H9 (cell line): ENCODE measurements around the gene PXT1. TPM values are rescaled to one million over a fixed set of nuclear protein-coding genes. Genes with fewer than 3 reads are reported as not detected.
A peak's percentile ranks its signal among the peaks of the same experiment; 100 is the strongest.

Source experiments
- DNase-seq: peaks from one replicate; pipeline ENCODE4 v3.0.0-alpha.2; 2017
- H2AFZ ChIP-seq: one replicate; pipeline ENCODE4 v1.6.1; 2013; ENCODE audit warnings: mild to moderate bottlenecking, low read length, control low read depth, moderate library complexity
- H2AK5ac ChIP-seq: 2 replicates; pipeline ENCODE4 v1.6.1; 2013; ENCODE audit warnings: low read length, control low read depth, mixed read lengths; ENCODE audit not compliant: insufficient read length
- H2BK120ac ChIP-seq: one replicate; pipeline ENCODE4 v1.6.1; 2013; ENCODE audit warnings: low read depth, mild to moderate bottlenecking, low read length, control low read depth, inconsistent platforms; ENCODE audit not compliant: poor library complexity, severe bottlenecking
- H2BK12ac ChIP-seq: 2 replicates; pipeline ENCODE4 v1.6.1; 2013; ENCODE audit warnings: low read length, control low read depth, mixed read lengths, low read depth; ENCODE audit not compliant: insufficient read length
- H2BK15ac ChIP-seq: 2 replicates; pipeline ENCODE4 v1.6.1; 2013; ENCODE audit warnings: low read depth, low read length, control low read depth
- H2BK20ac ChIP-seq: one replicate; pipeline ENCODE4 v1.6.1; 2013; ENCODE audit warnings: low read depth, mild to moderate bottlenecking, low read length, control low read depth, inconsistent platforms; ENCODE audit not compliant: poor library complexity, severe bottlenecking
- H2BK5ac ChIP-seq: 2 replicates; pipeline ENCODE4 v1.6.1; 2013; ENCODE audit warnings: low read length, control low read depth, mixed read lengths; ENCODE audit not compliant: insufficient read length
- H3K14ac ChIP-seq: 2 replicates; pipeline ENCODE4 v1.6.1; 2013; ENCODE audit warnings: low read length, control low read depth; ENCODE audit not compliant: insufficient read depth
- H3K18ac ChIP-seq: 2 replicates; pipeline ENCODE4 v1.6.1; 2013; ENCODE audit warnings: low read depth, mild to moderate bottlenecking, mixed read lengths, low read length, control low read depth; ENCODE audit not compliant: insufficient read length
- H3K23ac ChIP-seq: 2 replicates; pipeline ENCODE4 v1.6.1; 2013; ENCODE audit warnings: low read length, control low read depth, mixed read lengths, low read depth; ENCODE audit not compliant: insufficient read length
- H3K23me2 ChIP-seq: 2 replicates; pipeline ENCODE4 v1.6.1; 2013; ENCODE audit warnings: low read depth, mild to moderate bottlenecking, mixed read lengths, low read length, control low read depth; ENCODE audit not compliant: insufficient read length, poor library complexity, severe bottlenecking
- H3K27ac ChIP-seq: 2 replicates; pipeline ENCODE4 v1.5.1; 2013; ENCODE audit warnings: low read length, control low read depth, mixed read lengths, low read depth; ENCODE audit not compliant: insufficient read length
- H3K27me3 ChIP-seq: 2 replicates; pipeline ENCODE4 v1.6.1; 2013; ENCODE audit warnings: low read length, control low read depth, inconsistent platforms; ENCODE audit not compliant: insufficient read depth
- H3K4ac ChIP-seq: 2 replicates; pipeline ENCODE4 v1.6.1; 2013; ENCODE audit warnings: low read depth, mild to moderate bottlenecking, control low read depth, inconsistent platforms, low read length, moderate library complexity
- H3K4me1 ChIP-seq: 2 replicates; pipeline ENCODE4 v1.6.1; 2013; ENCODE audit warnings: low read length, control low read depth, inconsistent platforms; ENCODE audit not compliant: insufficient read depth
- H3K4me2 ChIP-seq: 2 replicates; pipeline ENCODE4 v1.6.1; 2013; ENCODE audit warnings: low read length, control low read depth, mixed read lengths; ENCODE audit not compliant: insufficient read length, insufficient read depth
- H3K56ac ChIP-seq: 2 replicates; pipeline ENCODE4 v1.6.1; 2013; ENCODE audit warnings: low read depth, mild to moderate bottlenecking, mixed read lengths, low read length, control low read depth; ENCODE audit not compliant: insufficient read length
- H3K79me1 ChIP-seq: 2 replicates; pipeline ENCODE4 v1.6.1; 2013; ENCODE audit warnings: low read depth, mild to moderate bottlenecking, moderate library complexity, low read length, control low read depth, inconsistent platforms; ENCODE audit not compliant: insufficient read depth, poor library complexity, severe bottlenecking
- H3K79me2 ChIP-seq: 2 replicates; pipeline ENCODE4 v1.6.1; 2013; ENCODE audit warnings: low read length, control low read depth, inconsistent platforms; ENCODE audit not compliant: insufficient read depth
- H3K9ac ChIP-seq: 2 replicates; pipeline ENCODE4 v1.6.1; 2013; ENCODE audit warnings: low read length, control low read depth, mixed read lengths; ENCODE audit not compliant: insufficient read length; ENCODE audit errors: extremely low read depth
- H3K9me3 ChIP-seq: one replicate; pipeline ENCODE4 v1.6.1; 2013; ENCODE audit warnings: low read depth, low read length, inconsistent platforms; ENCODE audit not compliant: control insufficient read depth
- H3T11ph ChIP-seq: one replicate; pipeline ENCODE4 v1.6.1; 2013; ENCODE audit warnings: mild to moderate bottlenecking, low read length, control low read depth, inconsistent platforms
- H4K20me1 ChIP-seq: one replicate; pipeline ENCODE4 v1.6.1; 2013; ENCODE audit not compliant: control insufficient read depth, insufficient read length, insufficient read depth
- H4K5ac ChIP-seq: 2 replicates; pipeline ENCODE4 v1.6.1; 2013; ENCODE audit warnings: low read depth, mild to moderate bottlenecking, mixed read lengths, low read length, control low read depth; ENCODE audit not compliant: insufficient read length
- H4K8ac ChIP-seq: replicated peaks from 2 replicates; pipeline ENCODE4 v1.6.1; 2013; ENCODE audit warnings: low read length, control low read depth, mixed read lengths, low read depth; ENCODE audit not compliant: insufficient read length
- H4K91ac ChIP-seq: 2 replicates; pipeline ENCODE4 v1.6.1; 2013; ENCODE audit warnings: low read depth, mild to moderate bottlenecking, moderate library complexity, mixed read lengths, low read length, control low read depth; ENCODE audit not compliant: insufficient read length
- H3K27ac Mint-ChIP-seq, 3 experiments: 2 replicates in 2 of 3; 3 replicates in 1 of 3; pipeline ENCODE4 v1.8.0; 2020 to 2021; ENCODE audit warnings: mixed read lengths in 3 of 3, mild to moderate bottlenecking in 1 of 3, moderate library complexity in 1 of 3
- H3K27me3 Mint-ChIP-seq: 2 replicates; pipeline ENCODE4 v1.8.0; 2021; ENCODE audit warnings: low read depth, mild to moderate bottlenecking, moderate library complexity, mixed read lengths
- H3K36me3 Mint-ChIP-seq, 3 experiments: 2 replicates in 2 of 3; 3 replicates in 1 of 3; pipeline ENCODE4 v1.8.0; 2020 to 2021; ENCODE audit warnings: low read depth in 3 of 3, mixed read lengths in 3 of 3; ENCODE audit not compliant: insufficient read depth in 1 of 3
- H3K4me1 Mint-ChIP-seq, 2 experiments: 2 replicates each; pipeline ENCODE4 v1.8.0; 2020; ENCODE audit warnings: mixed read lengths in 2 of 2
- H3K4me3 Mint-ChIP-seq, 2 experiments: 2 replicates in 1 of 2; 3 replicates in 1 of 2; pipeline ENCODE4 v1.8.0; 2020 to 2021; ENCODE audit warnings: mild to moderate bottlenecking in 2 of 2, mixed read lengths in 2 of 2, moderate library complexity in 1 of 2
- H3K9me3 Mint-ChIP-seq, 2 experiments: 2 replicates in 1 of 2; 3 replicates in 1 of 2; pipeline ENCODE4 v1.8.0; 2020; ENCODE audit warnings: mild to moderate bottlenecking in 2 of 2, mixed read lengths in 2 of 2, moderate library complexity in 1 of 2
- WGBS: extraction: QIAGEN DNeasy Blood & Tissue Kit; methylation state at CpG from one replicate; pipeline ENCODE4 v1.1.7; 2013; ENCODE audit warnings: missing lambda C conversion rate, low lambda C conversion rate, mixed read lengths; ENCODE audit not compliant: insufficient read length; ENCODE audit errors: extremely low coverage; 5-methylcytosine and 5-hydroxymethylcytosine counted together
- total RNA-seq: library from RNA; stranded (reverse); gene quantifications from 2 replicates; pipeline ENCODE4 v1.2.1, GENCODE V29; 2021
- TF ChIP-seq, protein P1 (sequence below): fragments of 200-600 bp; sonication (generic); conservative IDR thresholded peaks from 3 replicates; pipeline ENCODE4 v1.8.0; 2021; ENCODE audit warnings: antibody characterized with exemption, mild to moderate bottlenecking

Gene PXT1
- total RNA-seq, 1 experiment from 2014 or later, result not detected

DNA sequence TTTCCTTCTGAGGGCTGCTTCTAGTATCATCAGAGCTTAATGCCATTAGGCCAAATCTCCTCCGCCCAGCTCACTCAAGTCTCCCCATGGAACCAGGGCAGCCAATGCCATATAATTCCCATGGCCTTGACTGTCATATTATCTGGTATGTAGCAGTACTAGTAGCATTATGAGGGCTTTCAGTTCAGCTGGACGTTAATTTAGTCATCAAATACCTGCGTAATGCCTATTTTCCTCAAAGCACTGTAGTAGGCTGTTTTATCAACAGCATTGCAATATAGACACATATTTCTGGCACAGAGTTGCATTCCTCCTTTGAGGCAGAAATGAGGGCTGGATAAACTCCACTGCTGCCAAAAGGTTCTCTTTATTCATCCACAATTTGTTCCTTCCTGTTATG is 1.8 kb upstream of the PXT1 start:
- H4K5ac ChIP-seq, result no peak overlapping the region
- H3K9me3 ChIP-seq, result no peaks in the 10 kb centered on the region
- Mint-ChIP-seq H3K27me3 (no peaks in the 10 kb centered on the region), H3K4me1 (peaks cover 26% of the 10 kb centered on the region in 2 experiments), H3K4me3 (peak overlapping the region; percentile 95 to 98), H3K9me3 (peaks cover 0 to 7% of the 10 kb centered on the region in 2 experiments; a peak in 2 of 5 replicates), H3K27ac (0 out of 7 replicates have a peak overlapping the region, but pooled peaks of 1 of the 3 experiments have one; percentile 30), H3K36me3 (peaks cover 13 to 16% (median 15%) of the 10 kb centered on the region in 3 experiments)
- H2AFZ ChIP-seq, result no peak overlapping the region
- peak overlapping the region; percentile 21 for H2AK5ac ChIP-seq
- H2BK15ac ChIP-seq, result no peak overlapping the region
- no peak overlapping the region for H2BK5ac ChIP-seq
- peak overlapping the region; percentile 56 for H3K4me2 ChIP-seq
- peak overlapping the region; percentile 4 for H3K9ac ChIP-seq
- TF ChIP-seq, protein P1, sequence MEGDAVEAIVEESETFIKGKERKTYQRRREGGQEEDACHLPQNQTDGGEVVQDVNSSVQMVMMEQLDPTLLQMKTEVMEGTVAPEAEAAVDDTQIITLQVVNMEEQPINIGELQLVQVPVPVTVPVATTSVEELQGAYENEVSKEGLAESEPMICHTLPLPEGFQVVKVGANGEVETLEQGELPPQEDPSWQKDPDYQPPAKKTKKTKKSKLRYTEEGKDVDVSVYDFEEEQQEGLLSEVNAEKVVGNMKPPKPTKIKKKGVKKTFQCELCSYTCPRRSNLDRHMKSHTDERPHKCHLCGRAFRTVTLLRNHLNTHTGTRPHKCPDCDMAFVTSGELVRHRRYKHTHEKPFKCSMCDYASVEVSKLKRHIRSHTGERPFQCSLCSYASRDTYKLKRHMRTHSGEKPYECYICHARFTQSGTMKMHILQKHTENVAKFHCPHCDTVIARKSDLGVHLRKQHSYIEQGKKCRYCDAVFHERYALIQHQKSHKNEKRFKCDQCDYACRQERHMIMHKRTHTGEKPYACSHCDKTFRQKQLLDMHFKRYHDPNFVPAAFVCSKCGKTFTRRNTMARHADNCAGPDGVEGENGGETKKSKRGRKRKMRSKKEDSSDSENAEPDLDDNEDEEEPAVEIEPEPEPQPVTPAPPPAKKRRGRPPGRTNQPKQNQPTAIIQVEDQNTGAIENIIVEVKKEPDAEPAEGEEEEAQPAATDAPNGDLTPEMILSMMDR, result no peak
- no peak overlapping the region for H3K56ac ChIP-seq
- no peaks in the 10 kb centered on the region for H4K20me1 ChIP-seq
- no peak overlapping the region for H3K27ac ChIP-seq
- H4K8ac ChIP-seq, result no peak overlapping the region
- no peaks in the 10 kb centered on the region for H3K4me1 ChIP-seq
- no CpG with 5 or more reads among the region's 3 CpGs for WGBS
- no peak overlapping the region for H3T11ph ChIP-seq
- no peak overlapping the region for H3K23ac ChIP-seq
- no peaks in the 10 kb centered on the region for H3K79me1 ChIP-seq
- DNase-seq, result no peak
- H3K27me3 ChIP-seq, result no peaks in the 10 kb centered on the region
- H2BK120ac ChIP-seq, result no peak overlapping the region
- H2BK12ac ChIP-seq, result no peak overlapping the region
- H3K18ac ChIP-seq, result no peak overlapping the region
- H3K14ac ChIP-seq, result no peak overlapping the region
- H3K4ac ChIP-seq, result no peak overlapping the region
- peaks cover 9% of the 10 kb centered on the region for H3K23me2 ChIP-seq
- H2BK20ac ChIP-seq, result no peak overlapping the region
- peaks cover 13% of the 10 kb centered on the region; the same call in 1 of the 2 replicates for H3K79me2 ChIP-seq
- no peak overlapping the region for H4K91ac ChIP-seq
